HG03103 (cell line): ENCODE results near the gene PYHIN1.
"Not testable (repeated sequence)": the region's sequence is repeated elsewhere in the genome, so short reads cannot be mapped to it uniquely, and the experiment has no call there.

Experiments
- ATAC-seq: cut with Tn5 transposase; IDR thresholded peaks from one replicate; pipeline ENCODE4 v1.9.1; 2021; ENCODE audit warnings: low read depth; ENCODE audit not compliant: unreplicated experiment

PYHIN1 gene

GRCh38 chr1:158978730-158979129 lies 47.4 kb downstream of the PYHIN1 start:
- no peak for ATAC-seq

GRCh38 chr1:158979229-158979628 lies 47.9 kb downstream of the PYHIN1 start:
- no peak for ATAC-seq

DNA sequence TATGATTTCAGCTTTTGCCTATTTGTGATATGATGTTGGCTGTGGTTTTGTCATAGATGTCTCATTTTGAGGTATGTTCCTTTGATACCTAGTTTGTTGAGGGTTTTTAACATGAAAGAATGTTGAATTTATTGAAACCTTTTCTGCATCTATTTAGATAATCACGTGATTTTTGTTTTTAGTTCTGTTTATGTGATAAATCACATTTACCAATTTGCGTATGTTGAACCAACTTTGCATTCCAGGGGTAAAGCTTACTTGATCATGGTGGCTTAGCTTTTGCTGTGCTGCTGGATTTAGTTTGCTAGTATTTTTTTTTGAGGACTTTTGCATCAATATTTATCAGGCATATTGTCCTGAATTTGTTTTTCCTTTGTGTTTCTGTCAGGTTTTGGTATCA lies 51.9 kb downstream of the PYHIN1 start:
- no peak for ATAC-seq

DNA sequence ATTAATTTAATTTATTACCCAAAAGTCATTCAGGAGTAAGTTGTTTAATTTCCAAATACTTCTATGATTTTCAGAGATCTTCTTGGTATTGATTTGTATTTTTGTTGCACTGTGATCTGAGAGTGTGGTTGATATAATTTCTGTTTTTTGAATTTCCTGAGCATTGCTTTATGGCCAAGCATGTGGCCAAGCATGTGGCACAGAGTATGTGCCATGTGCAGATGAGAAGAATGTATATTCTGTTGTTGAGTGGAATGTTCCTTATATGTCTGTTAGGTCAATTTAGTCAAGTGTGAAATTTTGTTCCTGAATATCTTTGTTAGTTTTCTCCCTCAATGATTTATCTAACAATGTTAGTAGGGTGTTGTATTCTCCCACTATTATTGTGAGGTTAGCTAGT lies 53.0 kb downstream of the PYHIN1 start:
- no peak for ATAC-seq

DNA sequence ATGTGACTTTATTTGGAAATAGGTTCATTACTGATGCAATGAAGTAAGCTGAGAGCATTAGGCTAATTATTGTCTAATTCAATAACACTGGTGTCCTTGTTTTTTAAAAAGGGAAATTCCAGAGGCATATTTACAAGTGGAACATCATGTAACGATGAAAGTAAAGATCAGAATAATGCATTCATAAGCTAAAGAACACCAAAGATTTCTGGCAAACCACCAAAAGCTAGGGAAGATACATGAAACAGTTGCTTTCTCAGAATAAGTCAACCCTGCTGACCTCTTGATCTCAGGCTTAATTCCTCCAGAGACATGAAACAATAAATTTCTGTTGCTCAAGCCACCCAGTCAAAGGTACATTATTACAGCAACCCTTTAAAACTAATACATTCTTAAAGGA lies 58.1 kb downstream of the PYHIN1 start:
- ATAC-seq = no peak

DNA sequence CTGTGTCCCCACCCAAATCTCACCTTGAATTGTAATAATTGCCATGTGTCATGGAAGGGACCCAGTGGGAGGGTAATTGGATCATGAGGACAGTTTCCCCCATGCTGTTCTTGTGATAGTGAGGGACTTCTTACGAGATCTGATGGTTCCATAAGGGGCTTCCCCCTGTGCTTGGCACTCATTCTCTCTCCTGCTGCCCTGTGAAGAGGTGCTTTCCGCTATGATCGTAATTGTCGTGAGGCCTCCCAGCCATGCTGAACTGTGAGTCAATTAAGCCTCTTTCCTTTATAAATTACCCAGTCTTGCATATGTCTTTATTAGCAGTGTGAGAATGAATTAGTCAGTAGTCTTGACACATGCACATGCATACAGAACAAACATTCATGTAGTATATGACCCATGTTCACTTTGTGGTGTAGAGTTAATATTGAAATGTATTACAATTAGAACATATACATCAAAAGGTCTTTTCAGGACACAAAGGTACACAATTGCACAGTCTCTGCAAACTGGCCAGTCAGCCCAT lies 61.5 kb downstream of the PYHIN1 start:
- ATAC-seq = no peak

GRCh38 chr1:158996998-158997397 lies 65.6 kb downstream of the PYHIN1 start:
- ATAC-seq = no peak

DNA sequence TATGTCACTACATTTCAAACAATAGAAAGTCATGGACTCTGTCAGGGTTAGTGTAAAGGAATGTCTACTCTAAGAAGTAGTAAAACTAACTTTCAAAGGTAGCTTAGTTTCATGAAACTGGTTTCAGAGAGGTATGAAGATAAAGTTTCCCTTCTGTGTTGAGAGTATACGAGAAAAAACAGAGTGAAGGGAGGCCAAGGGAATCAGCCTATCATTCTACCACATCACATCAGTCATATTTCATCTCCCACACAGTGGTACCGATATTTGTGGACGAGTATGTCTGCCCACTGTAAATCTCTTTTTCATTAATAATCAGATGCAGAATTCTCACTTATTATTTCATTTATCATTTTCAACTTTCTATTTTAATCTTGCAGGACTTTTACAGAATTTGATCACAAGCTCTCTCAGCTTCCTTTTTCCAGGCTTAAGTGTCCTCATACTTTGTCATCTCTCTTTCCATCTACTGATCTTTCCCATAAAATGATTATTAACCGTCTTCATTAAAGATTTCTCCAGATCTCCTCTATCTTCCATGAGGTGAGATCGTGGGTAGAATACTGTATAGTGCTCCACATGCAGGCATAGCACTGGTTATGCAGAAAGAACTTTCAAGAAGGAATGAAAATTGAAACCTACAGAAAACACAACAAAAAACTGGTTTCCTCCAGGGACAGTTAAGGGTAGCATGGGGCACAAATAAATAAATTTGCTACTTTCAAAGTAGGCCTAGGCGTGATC lies 66.9 kb downstream of the PYHIN1 start:
- ATAC-seq = no peak

DNA sequence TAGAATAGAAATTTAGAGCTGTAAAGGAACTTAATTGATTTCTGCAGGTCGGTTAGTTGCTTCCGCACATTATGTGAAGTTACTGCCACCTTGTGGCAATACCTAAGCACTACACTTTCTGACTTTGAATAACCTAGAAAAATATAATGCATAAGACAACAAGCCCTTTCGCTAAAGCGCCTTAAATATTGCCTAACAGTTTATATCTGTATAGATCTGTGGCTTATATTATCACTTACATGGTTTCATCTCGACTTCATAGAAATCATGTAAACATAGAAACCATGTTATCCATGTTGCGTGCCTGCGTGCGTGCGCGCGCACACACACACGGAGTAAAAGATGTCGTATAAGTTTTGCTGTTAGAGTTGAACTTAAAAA lies 67.4 kb downstream of the PYHIN1 start:
- ATAC-seq = no peak

DNA sequence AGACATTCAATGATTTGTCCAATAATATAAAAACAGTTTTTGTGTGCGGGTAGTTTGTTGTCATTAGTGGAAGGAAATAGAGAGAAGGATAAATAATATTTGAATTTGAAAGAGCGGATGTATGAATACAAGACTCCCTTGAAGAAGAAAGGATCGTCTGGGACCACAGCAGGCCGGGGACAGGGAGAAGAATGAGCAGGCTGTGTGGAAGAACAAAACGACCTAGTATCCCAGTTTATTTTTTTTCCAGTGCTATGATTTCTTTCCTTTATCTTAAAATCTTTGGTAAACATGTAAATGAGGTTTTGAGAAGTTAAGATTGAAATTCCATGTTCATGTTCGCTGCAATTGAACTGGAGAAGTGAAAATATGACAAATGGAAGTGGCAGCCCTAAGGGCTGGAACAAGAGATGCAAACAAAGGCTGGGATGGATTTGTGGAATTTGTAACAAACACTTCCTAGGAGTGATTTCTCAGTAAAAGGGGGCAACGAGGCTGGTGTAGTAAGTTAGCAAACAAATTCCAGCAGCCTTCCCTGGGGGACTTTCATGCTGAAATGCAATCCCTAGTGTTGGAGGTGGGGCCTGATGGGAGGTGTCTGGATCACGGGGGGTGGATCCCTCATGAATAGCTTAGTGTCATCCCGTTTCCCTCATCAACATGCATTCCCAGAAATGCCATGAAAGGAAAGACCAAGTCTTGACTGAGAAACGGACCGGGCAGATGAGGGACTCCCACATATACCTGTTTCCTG lies 68.1 kb downstream of the PYHIN1 start:
- ATAC-seq = no peak

DNA sequence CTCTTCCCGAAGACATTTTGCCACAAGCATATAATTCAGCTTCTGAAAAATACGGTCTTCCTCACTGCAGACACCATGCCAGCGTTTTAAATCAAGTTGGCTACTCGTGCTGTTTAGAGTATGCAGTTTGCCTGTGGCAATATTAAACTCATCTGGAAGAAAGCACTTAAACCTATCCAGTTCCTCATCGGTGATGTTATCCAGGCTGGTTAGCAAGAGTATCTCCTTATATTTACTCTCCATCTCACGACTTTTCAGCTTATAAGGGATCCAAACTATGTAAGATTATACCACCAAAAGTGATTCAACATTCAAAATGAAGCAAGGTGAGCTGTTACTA lies 68.7 kb downstream of the PYHIN1 start:
- no peak for ATAC-seq

DNA sequence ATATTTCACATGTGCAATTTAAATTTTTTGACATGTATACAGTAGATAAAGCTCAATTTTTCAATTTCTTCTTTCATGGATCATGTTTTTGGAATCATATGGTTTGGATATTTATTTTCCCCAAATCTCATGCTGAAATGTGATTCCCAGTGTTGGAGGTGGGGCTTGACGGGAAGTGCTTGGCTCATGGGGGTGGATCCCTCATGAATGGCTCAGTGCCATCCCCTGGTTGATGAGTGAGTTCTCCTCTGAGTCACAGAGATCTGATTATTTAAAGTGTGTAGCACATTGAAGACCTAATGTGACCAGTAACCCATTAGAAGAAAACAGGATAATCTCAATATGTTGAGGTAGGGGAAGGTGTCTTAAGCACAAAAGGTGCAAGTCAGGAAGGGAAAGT lies 69.3 kb downstream of the PYHIN1 start:
- ATAC-seq = no peak

GRCh38 chr1:159005161-159005560 lies 73.8 kb downstream of the PYHIN1 start:
- no peak for ATAC-seq

GRCh38 chr1:159005676-159006075 lies 74.3 kb downstream of the PYHIN1 start:
- no peak for ATAC-seq

DNA sequence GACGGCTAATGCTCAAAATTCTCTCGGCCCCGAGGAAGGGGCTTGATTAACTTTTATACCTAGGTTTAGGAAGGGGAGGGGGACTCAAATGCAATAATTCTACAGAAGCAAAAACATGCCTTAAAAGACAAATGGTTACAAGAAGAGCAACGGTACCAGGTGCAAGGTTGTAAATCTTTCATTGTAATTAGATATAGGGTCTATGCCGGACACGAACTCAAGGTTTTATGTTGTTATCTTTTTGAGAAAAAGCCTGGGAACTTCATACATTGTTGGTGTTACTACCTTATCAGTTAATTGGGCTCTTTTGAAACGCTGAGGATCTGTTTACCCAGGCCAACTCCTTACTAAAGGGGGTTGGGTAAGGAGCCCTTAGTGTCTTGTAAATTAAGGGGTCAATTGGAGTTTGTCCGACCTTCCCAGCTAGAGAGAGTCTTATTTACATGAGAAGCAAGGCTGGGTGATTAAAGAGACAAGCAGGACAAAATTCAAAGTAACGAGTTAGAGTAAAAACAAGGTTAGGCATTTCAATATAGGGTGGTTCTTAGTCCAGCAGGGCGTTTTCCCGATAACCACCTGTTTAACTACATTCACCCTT lies 75.0 kb downstream of the PYHIN1 start:
- not testable (repeated sequence) for ATAC-seq

DNA sequence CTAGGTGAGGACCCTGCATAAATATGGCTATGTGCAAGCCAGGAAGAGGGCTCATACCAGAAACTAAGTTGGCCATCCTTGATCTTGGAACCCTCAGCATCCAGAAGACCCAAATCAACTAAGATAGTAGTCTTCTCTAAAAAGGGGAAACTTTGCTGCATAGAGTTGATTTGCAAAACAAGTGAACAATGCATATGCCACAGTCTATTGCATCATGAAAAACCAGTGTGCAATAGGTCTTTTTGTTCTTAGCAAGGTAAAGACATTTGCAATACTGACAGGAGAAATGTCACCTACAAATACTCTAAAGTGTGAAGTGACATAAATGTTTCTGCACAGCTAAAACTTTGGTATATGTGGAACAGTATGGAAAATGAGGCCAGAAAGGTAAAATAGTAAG lies 76.4 kb downstream of the PYHIN1 start:
- ATAC-seq = no peak

- peak; percentile 65 for ATAC-seq
Measured at GRCh38 chr1:159008744-159009188, 77.4 kb downstream of the PYHIN1 start.

- no peak for ATAC-seq
Measured at GRCh38 chr1:159009287-159009686, 77.9 kb downstream of the PYHIN1 start.

- ATAC-seq = peak; percentile 51
Measured at GRCh38 chr1:159009704-159010361, 78.5 kb downstream of the PYHIN1 start, which contains the start of gene IFI16. Gene IFI16, plus strand, starts transcription at chr1:159009907. Its CDS starts 4,774 bp downstream, at chr1:159014681.

GRCh38 chr1:159010391-159010790 lies 79.0 kb downstream of the PYHIN1 start:
- ATAC-seq = no peak

DNA sequence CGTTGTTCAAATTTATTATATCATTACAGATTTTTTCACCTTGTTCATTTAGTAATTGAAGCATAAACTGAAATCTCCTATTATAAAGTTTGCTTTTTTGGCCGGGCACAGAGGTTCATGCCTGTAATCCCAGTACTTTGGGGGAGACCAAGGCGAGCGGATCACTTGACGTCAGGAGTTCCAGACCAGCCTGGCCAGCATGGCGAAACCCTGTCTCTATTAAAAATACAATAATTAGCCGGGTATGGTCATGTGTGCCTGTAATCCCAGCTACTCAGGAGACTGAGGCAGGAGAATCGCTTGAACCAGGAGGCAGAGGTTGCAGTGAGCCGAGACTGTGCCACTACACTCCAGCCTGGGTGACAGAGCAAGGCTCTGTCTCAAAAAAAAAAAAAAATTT lies 79.6 kb downstream of the PYHIN1 start:
- not testable (repeated sequence) for ATAC-seq
